GM18868 (cell line): ENCODE results near the gene DCTN3.

Experiments
- ATAC-seq: cut with Tn5 transposase; IDR thresholded peaks from one replicate; pipeline ENCODE4 v1.9.1; 2021; ENCODE audit warnings: mild to moderate bottlenecking, moderate library complexity; ENCODE audit not compliant: unreplicated experiment

Gene DCTN3

GRCh38 chr9:34624475-34625185, 4.3 kb upstream of the DCTN3 start:
- no peak for ATAC-seq

GRCh38 chr9:34623374-34624235, 3.3 kb upstream of the DCTN3 start:
- no peak for ATAC-seq

- ATAC-seq: no peak
Measured at GRCh38 chr9:34615132-34615531, 5.2 kb downstream of the DCTN3 start.

- ATAC-seq: peak; percentile 38
Measured at GRCh38 chr9:34612788-34613390, 7.4 kb downstream of the DCTN3 start.

- peak; percentile 91 for ATAC-seq
Measured at GRCh38 chr9:34611811-34612787, 8.2 kb downstream of the DCTN3 start, which contains the start of gene RPP25L. TSS of gene RPP25L (minus strand) at chr9:34612097. CDS start at chr9:34611296, 801 bp downstream.

GRCh38 chr9:34611251-34611810, 9.0 kb downstream of the DCTN3 start:
- peak; percentile 7 for ATAC-seq

GRCh38 chr9:34610434-34611206, 9.7 kb downstream of the DCTN3 start:
- no peak for ATAC-seq

- no peak for ATAC-seq
Measured at GRCh38 chr9:34607331-34607730, 13.0 kb downstream of the DCTN3 start.

GRCh38 chr9:34606905-34607304, 13.4 kb downstream of the DCTN3 start:
- ATAC-seq: no peak

- ATAC-seq: no peak
Measured at GRCh38 chr9:34606190-34606589, 14.1 kb downstream of the DCTN3 start.

- peak; percentile 70 for ATAC-seq
Measured at GRCh38 chr9:34603610-34604231, 16.6 kb downstream of the DCTN3 start.

- ATAC-seq: no peak
Measured at GRCh38 chr9:34601937-34602573, 18.2 kb downstream of the DCTN3 start.

GRCh38 chr9:34600908-34601307, 19.4 kb downstream of the DCTN3 start:
- ATAC-seq: no peak

- ATAC-seq: no peak
Measured at GRCh38 chr9:34599546-34599945, 20.7 kb downstream of the DCTN3 start.

GRCh38 chr9:34594177-34594576, 26.1 kb downstream of the DCTN3 start:
- no peak for ATAC-seq

GRCh38 chr9:34592895-34593601, 27.2 kb downstream of the DCTN3 start:
- ATAC-seq: no peak

GRCh38 chr9:34591917-34592866, 28.1 kb downstream of the DCTN3 start:
- ATAC-seq: no peak
